Measurements from ENCODE around the gene CFAP46.

DNA sequence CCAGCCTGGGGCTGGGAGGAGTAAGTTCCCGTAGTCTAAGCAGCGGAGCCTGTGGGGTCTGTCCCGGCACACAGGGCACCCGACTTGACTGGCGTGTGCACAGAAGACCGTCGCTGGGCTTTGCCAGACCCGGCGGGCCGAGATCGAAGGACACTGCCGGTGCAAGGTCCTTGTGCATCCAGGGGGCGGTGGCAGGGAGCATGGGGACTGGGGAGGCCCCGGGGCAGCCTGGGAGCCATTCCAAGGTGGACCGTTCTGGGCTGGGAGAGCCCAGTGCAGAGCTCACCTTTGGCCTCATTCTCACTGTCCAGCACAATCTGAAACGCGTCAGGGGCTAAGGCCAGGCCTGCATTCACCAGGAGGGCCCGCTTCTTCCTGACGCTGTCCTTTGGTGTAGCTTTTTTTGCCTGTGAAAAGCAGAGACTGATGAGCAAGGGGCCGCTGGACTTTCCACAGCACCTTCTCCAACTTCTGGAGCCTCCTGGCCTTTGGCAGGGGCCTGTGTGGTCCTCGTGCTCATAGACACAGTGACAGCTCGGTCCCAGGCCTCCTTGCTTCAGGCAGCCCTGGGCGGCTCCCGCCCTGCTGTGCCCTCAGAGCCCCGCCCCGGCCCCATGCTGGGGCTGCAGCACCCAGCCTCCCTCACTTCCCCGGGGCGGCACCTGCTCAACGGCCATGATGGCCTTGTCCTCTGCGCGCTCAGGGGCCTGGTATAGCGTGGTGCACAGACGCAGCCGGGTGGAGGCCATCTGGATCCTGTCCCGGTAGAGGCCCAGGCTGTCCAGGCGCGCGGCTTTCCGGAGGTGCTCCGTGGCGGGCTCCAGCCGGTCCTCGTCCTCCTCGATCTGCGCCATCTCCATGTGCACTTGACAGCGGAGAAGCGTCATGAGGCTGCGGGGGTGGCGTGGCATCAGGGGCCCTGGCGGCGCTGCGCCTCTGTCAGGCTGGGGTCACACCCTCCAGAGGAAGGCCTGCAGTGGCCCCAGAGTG, 20.3 kb downstream of the CFAP46 start:
- TF ChIP-seq, protein P1, sequence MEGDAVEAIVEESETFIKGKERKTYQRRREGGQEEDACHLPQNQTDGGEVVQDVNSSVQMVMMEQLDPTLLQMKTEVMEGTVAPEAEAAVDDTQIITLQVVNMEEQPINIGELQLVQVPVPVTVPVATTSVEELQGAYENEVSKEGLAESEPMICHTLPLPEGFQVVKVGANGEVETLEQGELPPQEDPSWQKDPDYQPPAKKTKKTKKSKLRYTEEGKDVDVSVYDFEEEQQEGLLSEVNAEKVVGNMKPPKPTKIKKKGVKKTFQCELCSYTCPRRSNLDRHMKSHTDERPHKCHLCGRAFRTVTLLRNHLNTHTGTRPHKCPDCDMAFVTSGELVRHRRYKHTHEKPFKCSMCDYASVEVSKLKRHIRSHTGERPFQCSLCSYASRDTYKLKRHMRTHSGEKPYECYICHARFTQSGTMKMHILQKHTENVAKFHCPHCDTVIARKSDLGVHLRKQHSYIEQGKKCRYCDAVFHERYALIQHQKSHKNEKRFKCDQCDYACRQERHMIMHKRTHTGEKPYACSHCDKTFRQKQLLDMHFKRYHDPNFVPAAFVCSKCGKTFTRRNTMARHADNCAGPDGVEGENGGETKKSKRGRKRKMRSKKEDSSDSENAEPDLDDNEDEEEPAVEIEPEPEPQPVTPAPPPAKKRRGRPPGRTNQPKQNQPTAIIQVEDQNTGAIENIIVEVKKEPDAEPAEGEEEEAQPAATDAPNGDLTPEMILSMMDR (conservative IDR thresholded peaks at IDR 0.05; ENCODE audit: low read depth in 2 of 2), result no peak
- TF ChIP-seq EZH2phosphoT487 (IDR thresholded peaks at IDR 0.05; ENCODE audit: unreplicated experiment), result no peak
- TF ChIP-seq EZH2 (IDR thresholded peaks at IDR 0.05; ENCODE audit: low read depth, unreplicated experiment), result no peak
- TF ChIP-seq CREB1 (CRISPR knock-in tag; IDR thresholded peaks at IDR 0.05; ENCODE audit: low read depth), result no peak
- no peak for TF ChIP-seq NANOG (IDR thresholded peaks at IDR 0.05; ENCODE audit: borderline replicate concordance)
- no peak for TF ChIP-seq POLR2AphosphoS5 (IDR thresholded peaks at IDR 0.05; ENCODE audit: low read depth)
- no peak for TF ChIP-seq STAT1 (IDR thresholded peaks at IDR 0.05; ENCODE audit: unreplicated experiment)
- TF ChIP-seq, protein P2, sequence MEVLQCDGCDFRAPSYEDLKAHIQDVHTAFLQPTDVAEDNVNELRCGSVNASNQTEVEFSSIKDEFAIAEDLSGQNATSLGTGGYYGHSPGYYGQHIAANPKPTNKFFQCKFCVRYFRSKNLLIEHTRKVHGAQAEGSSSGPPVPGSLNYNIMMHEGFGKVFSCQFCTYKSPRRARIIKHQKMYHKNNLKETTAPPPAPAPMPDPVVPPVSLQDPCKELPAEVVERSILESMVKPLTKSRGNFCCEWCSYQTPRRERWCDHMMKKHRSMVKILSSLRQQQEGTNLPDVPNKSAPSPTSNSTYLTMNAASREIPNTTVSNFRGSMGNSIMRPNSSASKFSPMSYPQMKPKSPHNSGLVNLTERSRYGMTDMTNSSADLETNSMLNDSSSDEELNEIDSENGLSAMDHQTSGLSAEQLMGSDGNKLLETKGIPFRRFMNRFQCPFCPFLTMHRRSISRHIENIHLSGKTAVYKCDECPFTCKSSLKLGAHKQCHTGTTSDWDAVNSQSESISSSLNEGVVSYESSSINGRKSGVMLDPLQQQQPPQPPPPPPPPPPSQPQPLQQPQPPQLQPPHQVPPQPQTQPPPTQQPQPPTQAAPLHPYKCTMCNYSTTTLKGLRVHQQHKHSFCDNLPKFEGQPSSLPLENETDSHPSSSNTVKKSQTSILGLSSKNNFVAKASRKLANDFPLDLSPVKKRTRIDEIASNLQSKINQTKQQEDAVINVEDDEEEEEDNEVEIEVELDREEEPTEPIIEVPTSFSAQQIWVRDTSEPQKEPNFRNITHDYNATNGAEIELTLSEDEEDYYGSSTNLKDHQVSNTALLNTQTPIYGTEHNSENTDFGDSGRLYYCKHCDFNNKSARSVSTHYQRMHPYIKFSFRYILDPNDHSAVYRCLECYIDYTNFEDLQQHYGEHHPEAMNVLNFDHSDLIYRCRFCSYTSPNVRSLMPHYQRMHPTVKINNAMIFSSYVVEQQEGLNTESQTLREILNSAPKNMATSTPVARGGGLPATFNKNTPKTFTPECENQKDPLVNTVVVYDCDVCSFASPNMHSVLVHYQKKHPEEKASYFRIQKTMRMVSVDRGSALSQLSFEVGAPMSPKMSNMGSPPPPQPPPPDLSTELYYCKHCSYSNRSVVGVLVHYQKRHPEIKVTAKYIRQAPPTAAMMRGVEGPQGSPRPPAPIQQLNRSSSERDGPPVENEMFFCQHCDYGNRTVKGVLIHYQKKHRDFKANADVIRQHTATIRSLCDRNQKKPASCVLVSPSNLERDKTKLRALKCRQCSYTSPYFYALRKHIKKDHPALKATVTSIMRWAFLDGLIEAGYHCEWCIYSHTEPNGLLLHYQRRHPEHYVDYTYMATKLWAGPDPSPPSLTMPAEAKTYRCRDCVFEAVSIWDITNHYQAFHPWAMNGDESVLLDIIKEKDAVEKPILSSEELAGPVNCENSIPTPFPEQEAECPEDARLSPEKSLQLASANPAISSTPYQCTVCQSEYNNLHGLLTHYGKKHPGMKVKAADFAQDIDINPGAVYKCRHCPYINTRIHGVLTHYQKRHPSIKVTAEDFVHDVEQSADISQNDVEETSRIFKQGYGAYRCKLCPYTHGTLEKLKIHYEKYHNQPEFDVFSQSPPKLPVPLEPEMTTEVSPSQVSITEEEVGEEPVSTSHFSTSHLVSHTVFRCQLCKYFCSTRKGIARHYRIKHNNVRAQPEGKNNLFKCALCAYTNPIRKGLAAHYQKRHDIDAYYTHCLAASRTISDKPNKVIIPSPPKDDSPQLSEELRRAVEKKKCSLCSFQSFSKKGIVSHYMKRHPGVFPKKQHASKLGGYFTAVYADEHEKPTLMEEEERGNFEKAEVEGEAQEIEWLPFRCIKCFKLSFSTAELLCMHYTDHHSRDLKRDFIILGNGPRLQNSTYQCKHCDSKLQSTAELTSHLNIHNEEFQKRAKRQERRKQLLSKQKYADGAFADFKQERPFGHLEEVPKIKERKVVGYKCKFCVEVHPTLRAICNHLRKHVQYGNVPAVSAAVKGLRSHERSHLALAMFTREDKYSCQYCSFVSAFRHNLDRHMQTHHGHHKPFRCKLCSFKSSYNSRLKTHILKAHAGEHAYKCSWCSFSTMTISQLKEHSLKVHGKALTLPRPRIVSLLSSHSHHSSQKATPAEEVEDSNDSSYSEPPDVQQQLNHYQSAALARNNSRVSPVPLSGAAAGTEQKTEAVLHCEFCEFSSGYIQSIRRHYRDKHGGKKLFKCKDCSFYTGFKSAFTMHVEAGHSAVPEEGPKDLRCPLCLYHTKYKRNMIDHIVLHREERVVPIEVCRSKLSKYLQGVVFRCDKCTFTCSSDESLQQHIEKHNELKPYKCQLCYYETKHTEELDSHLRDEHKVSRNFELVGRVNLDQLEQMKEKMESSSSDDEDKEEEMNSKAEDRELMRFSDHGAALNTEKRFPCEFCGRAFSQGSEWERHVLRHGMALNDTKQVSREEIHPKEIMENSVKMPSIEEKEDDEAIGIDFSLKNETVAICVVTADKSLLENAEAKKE (CRISPR knock-in tag; IDR thresholded peaks at IDR 0.05), result no peak
- TF ChIP-seq, protein P3, sequence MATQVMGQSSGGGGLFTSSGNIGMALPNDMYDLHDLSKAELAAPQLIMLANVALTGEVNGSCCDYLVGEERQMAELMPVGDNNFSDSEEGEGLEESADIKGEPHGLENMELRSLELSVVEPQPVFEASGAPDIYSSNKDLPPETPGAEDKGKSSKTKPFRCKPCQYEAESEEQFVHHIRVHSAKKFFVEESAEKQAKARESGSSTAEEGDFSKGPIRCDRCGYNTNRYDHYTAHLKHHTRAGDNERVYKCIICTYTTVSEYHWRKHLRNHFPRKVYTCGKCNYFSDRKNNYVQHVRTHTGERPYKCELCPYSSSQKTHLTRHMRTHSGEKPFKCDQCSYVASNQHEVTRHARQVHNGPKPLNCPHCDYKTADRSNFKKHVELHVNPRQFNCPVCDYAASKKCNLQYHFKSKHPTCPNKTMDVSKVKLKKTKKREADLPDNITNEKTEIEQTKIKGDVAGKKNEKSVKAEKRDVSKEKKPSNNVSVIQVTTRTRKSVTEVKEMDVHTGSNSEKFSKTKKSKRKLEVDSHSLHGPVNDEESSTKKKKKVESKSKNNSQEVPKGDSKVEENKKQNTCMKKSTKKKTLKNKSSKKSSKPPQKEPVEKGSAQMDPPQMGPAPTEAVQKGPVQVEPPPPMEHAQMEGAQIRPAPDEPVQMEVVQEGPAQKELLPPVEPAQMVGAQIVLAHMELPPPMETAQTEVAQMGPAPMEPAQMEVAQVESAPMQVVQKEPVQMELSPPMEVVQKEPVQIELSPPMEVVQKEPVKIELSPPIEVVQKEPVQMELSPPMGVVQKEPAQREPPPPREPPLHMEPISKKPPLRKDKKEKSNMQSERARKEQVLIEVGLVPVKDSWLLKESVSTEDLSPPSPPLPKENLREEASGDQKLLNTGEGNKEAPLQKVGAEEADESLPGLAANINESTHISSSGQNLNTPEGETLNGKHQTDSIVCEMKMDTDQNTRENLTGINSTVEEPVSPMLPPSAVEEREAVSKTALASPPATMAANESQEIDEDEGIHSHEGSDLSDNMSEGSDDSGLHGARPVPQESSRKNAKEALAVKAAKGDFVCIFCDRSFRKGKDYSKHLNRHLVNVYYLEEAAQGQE (IDR thresholded peaks at IDR 0.05; ENCODE audit: unreplicated experiment), result no peak
- TF ChIP-seq ZNF331 (CRISPR knock-in tag; IDR thresholded peaks at IDR 0.05; ENCODE audit: low read depth), result no peak
- TF ChIP-seq, protein P4, sequence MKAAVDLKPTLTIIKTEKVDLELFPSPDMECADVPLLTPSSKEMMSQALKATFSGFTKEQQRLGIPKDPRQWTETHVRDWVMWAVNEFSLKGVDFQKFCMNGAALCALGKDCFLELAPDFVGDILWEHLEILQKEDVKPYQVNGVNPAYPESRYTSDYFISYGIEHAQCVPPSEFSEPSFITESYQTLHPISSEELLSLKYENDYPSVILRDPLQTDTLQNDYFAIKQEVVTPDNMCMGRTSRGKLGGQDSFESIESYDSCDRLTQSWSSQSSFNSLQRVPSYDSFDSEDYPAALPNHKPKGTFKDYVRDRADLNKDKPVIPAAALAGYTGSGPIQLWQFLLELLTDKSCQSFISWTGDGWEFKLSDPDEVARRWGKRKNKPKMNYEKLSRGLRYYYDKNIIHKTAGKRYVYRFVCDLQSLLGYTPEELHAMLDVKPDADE (IDR thresholded peaks at IDR 0.05), result no peak
- TF ChIP-seq ZNF114 (CRISPR knock-in tag; IDR thresholded peaks at IDR 0.05), result no peak
